AG20443 (cell line): ENCODE measurements around the gene NAP1L1.
"Not testable (repeated sequence)": the region's sequence is repeated elsewhere in the genome, so short reads cannot be mapped to it uniquely, and the experiment has no call there.

ENCODE experiments used
- DNase-seq: peaks from one replicate; pipeline ENCODE4 v3.0.0; 2012; ENCODE audit warnings: low spot score, mixed read lengths

NAP1L1 gene

GRCh38 chr12:75990189-75990912 lies 94.1 kb downstream of the NAP1L1 start:
- no peak for DNase-seq

- not testable (repeated sequence) for DNase-seq
Measured at GRCh38 chr12:75987709-75988108, 96.8 kb downstream of the NAP1L1 start.
